Right lobe of liver (tissue), 6 donors: ENCODE data around the gene TNFRSF11A. TPM values are rescaled to one million over a fixed set of nuclear protein-coding genes. Genes with fewer than 3 reads are reported as not detected.

Experiments
- ATAC-seq, 4 donors: fragments of 200-7000 bp; cut with Tn5 transposase; one replicate each; pipeline ENCODE4 v1.9.1; 2020; ENCODE audit warnings: mild to moderate bottlenecking in 4 of 4, moderate library complexity in 4 of 4
- DNase-seq, 3 donors: peaks; one replicate each; pipeline ENCODE4 v3.0.0-alpha.2; 2020
- H3K27ac ChIP-seq, 3 donors: fragments of 200-600 bp; one replicate each; pipeline ENCODE4 v1.8.0; 2022
- H3K27me3 ChIP-seq, 2 donors: fragments of 200-600 bp; one replicate each; pipeline ENCODE4 v1.8.0; 2022
- H3K36me3 ChIP-seq, 4 donors: fragments of 200-600 bp; sonication (generic) in 1 of 4; one replicate each; pipeline versions ENCODE4 v1.5.1 to v1.8.0; 2017 to 2022; ENCODE audit warnings: control low read depth in 1 of 4
- H3K4me1 ChIP-seq, 4 donors: fragments of 200-600 bp; sonication (generic) in 1 of 4; one replicate each; pipeline versions ENCODE4 v1.5.1 to v1.8.0; 2017 to 2022; ENCODE audit warnings: control low read depth in 1 of 4
- H3K4me3 ChIP-seq, 3 donors: fragments of 200-600 bp; one replicate each; pipeline ENCODE4 v1.8.0; 2022
- H3K9me3 ChIP-seq, 4 donors: fragments of 200-600 bp; sonication (generic) in 1 of 4; one replicate each; pipeline versions ENCODE4 v1.5.1 to v1.8.0; 2017 to 2022; ENCODE audit warnings: control low read depth in 1 of 4
- POLR2A ChIP-seq: fragments of 450-650 bp; IDR thresholded peaks from one replicate; pipeline ENCODE4 v1.6.1; 2017; ENCODE audit warnings: antibody characterized with exemption, mild to moderate bottlenecking
- WGBS: methylation state at CpG from one replicate; pipeline ENCODE4 v1.1.6; 2018; ENCODE audit warnings: low coverage, low lambda C conversion rate; ENCODE audit not compliant: insufficient coverage; ENCODE audit errors: missing lambda C conversion rate; 5-methylcytosine and 5-hydroxymethylcytosine counted together
- intact Hi-C, 2 donors: fragments of 100-400 bp; cut with DNase I; formaldehyde crosslinking; loops; one replicate each; pipeline versions ENCODE4 v1.11.2 to v1.14.1; 2022
- total RNA-seq, 6 experiments: library from RNA; depleted of rRNA in 2 of 6; stranded (reverse); fragments of >200 nt in 2 of 6; fragmentation: NEBNext Ultra II Directional in 3 of 6; extraction: Animal tissue kit (Norgen Biotek cat#: 25700) in 3 of 6; gene quantifications; one replicate each; pipeline versions ENCODE4 v1.1.0 to v1.2.4, GENCODE V29; 2016 to 2023
- TF ChIP-seq, protein P1 (sequence below), 4 donors: fragments of 200-600 bp in 3 of 4; fragments of 450-650 bp in 1 of 4; IDR thresholded peaks; one replicate each; pipeline versions ENCODE4 v1.5.1 to v1.8.0; 2016 to 2022; ENCODE audit warnings: antibody characterized with exemption in 4 of 4, mild to moderate bottlenecking in 2 of 4
- donor health status: DM: no; HTN: yes; CAD: no.
- donor health status: DM: no; HTN: no; CAD: no.
- donor health status: DM: no; HTN: no; CAD: no.
- donor health status: DM: no; HTN: yes; CAD: no.
- donor health status: DM: no; HTN: yes; CAD: no.

Gene TNFRSF11A
- total RNA-seq, 6 experiments from 2014 or later, result 0.27 to 2.1 (median 0.81) TPM

DNA sequence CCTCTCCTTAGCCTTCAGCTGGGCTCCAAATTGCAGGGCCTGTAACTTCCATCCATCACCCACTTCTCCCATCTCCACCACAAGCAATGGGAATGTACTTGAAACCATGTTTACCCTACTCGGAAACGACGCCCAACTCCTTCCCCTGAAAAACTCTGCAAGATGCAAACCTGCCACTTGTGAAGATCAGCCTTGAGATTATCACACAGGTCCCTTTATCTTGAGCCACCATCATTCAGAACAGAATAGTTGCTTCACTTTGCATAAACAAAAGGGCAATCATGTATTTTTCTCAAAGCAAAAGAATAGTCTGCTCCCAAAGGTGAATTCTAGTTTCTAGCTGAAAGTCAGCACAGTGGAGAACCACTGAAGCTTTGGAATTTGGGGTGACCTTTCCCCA, 75.8 kb downstream of the TNFRSF11A start:
- Histone ChIP-seq H3K27me3 (no peaks in the 10 kb centered on the region), H3K4me1 (no peaks in the 10 kb centered on the region), H3K9me3 (no peaks in the 10 kb centered on the region), H3K36me3 (no peaks in the 10 kb centered on the region), H3K27ac (no peak overlapping the region), H3K4me3 (no peak overlapping the region)
- intact Hi-C loops, result no loop called here
- ATAC-seq, result no peak
- DNase-seq, result no peak
- TF ChIP-seq POLR2A, result no peak
- TF ChIP-seq, protein P1, sequence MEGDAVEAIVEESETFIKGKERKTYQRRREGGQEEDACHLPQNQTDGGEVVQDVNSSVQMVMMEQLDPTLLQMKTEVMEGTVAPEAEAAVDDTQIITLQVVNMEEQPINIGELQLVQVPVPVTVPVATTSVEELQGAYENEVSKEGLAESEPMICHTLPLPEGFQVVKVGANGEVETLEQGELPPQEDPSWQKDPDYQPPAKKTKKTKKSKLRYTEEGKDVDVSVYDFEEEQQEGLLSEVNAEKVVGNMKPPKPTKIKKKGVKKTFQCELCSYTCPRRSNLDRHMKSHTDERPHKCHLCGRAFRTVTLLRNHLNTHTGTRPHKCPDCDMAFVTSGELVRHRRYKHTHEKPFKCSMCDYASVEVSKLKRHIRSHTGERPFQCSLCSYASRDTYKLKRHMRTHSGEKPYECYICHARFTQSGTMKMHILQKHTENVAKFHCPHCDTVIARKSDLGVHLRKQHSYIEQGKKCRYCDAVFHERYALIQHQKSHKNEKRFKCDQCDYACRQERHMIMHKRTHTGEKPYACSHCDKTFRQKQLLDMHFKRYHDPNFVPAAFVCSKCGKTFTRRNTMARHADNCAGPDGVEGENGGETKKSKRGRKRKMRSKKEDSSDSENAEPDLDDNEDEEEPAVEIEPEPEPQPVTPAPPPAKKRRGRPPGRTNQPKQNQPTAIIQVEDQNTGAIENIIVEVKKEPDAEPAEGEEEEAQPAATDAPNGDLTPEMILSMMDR (IDR thresholded peaks at IDR 0.05), result no peak
- WGBS, result 70% methylated on average over 3 of the region's 3 CpGs

DNA sequence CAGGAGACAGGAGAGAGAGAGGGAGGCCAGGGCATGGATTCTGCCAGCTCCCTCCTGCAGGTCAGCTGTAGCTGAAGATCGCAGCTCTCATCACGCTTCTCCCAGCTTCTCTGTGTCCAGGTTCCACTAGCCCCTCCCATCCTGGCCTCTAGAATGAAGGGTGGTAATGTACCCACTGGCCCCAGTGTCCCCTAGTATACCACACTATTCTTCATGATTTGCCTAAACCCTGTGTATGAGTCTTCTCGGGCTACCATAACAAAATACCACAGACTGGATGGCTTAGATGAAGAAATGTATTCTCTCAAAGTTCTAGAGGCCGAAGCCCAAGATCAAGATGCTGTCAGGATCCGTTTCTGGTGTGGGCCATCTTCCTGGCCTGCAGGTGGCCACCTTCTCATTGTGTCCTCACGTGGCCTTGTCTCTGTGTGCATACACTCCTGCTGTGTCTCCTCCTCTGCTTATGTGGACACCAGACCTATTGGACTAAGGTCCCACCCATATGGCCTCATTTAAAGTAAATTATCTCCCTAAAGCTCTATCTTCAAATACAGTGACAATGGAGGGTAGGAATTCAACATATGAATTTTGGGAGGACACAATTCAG, 77.3 kb downstream of the TNFRSF11A start:
- WGBS, result 56% methylated on average over 3 of the region's 6 CpGs
- H3K27ac ChIP-seq, result no peak overlapping the region
- ATAC-seq (peak; percentile 41 to 50 (median 48)), DNase-seq (no peak)
- H3K27me3 ChIP-seq, result no peaks in the 10 kb centered on the region
- intact Hi-C loops, result no loop called here
- H3K4me1 ChIP-seq, result no peaks in the 10 kb centered on the region
- no peak for TF ChIP-seq POLR2A
- TF ChIP-seq, protein P1 (IDR thresholded peaks at IDR 0.05), result peak in 2 of 4 donors; percentile 11 to 13
- H3K4me3 ChIP-seq, result no peak overlapping the region
- H3K9me3 ChIP-seq, result no peaks in the 10 kb centered on the region
- no peaks in the 10 kb centered on the region for H3K36me3 ChIP-seq

DNA sequence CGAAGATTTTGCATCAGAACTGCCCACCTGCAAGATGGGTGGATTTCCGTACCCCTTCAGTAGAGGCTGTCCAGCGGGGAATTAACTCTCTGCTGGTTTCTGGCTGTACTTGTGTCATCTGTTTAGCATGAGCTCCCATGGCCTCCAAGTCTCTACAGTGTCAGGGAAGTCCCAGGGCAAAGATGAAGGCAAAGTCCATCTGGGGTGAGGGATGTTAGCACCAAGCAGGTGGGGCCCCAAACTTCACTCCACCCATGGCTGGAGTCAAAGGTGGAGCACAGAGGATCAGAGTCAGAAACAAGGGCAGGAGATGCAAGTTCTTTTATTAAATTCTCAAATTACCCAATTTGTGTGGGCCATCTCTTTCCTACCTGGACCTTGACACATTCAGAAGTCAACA, 78.0 kb downstream of the TNFRSF11A start:
- no peaks in the 10 kb centered on the region for H3K36me3 ChIP-seq
- no peak overlapping the region for H3K27ac ChIP-seq
- DNase-seq (no peak), ATAC-seq (peak in 1 of 4 donors; percentile 18)
- no peaks in the 10 kb centered on the region for H3K4me1 ChIP-seq
- no CpG with 5 or more reads among the region's 3 CpGs for WGBS
- TF ChIP-seq POLR2A, result no peak
- TF ChIP-seq, protein P1 (IDR thresholded peaks at IDR 0.05), result no peak
- no peaks in the 10 kb centered on the region for H3K9me3 ChIP-seq
- intact Hi-C loops, result no loop called here
- H3K27me3 ChIP-seq, result no peaks in the 10 kb centered on the region
- no peak overlapping the region for H3K4me3 ChIP-seq

GRCh38 chr18:62404881-62405280, 79.8 kb downstream of the TNFRSF11A start:
- intact Hi-C loops, result no loop called here
- 88% methylated on average over 3 of the region's 3 CpGs for WGBS

More at GRCh38 chr18:62404881-62405280, 79.8 kb downstream of the TNFRSF11A start:
- Histone ChIP-seq H3K4me1 (no peaks in the 10 kb centered on the region), H3K36me3 (no peaks in the 10 kb centered on the region), H3K27ac (no peak overlapping the region), H3K9me3 (no peaks in the 10 kb centered on the region), H3K27me3 (no peaks in the 10 kb centered on the region), H3K4me3 (no peak overlapping the region)
- TF ChIP-seq, protein P1 (IDR thresholded peaks at IDR 0.05), result no peak
- TF ChIP-seq POLR2A, result no peak
- DNase-seq, result no peak
- no peak for ATAC-seq
